Measurements from ENCODE around the gene SFMBT2.
A peak's percentile ranks its signal among the peaks of the same experiment; 100 is the strongest.
"Not testable (repeated sequence)": the region's sequence is repeated elsewhere in the genome, so short reads cannot be mapped to it uniquely, and the experiment has no call there.

SFMBT2 gene

GRCh38 chr10:7317786-7318446 lies 92.9 kb downstream of the SFMBT2 start:
- ATAC-seq = no peak

- ATAC-seq = no peak
These were observed 94.0 kb downstream of the SFMBT2 start for GRCh38 chr10:7316839-7317238.

- no peak for ATAC-seq
These were observed 94.9 kb downstream of the SFMBT2 start for GRCh38 chr10:7315906-7316305.

- peak in 1 of 2 donors; percentile 45 for ATAC-seq
These were observed 96.7 kb downstream of the SFMBT2 start for GRCh38 chr10:7314170-7314569.

GRCh38 chr10:7312488-7312857 lies 98.4 kb downstream of the SFMBT2 start:
- no peak for ATAC-seq

- not testable (repeated sequence) for ATAC-seq
These were observed 98.9 kb downstream of the SFMBT2 start for GRCh38 chr10:7311850-7312487.

GRCh38 chr10:7311218-7311849 lies 99.5 kb downstream of the SFMBT2 start:
- ATAC-seq = no peak

GRCh38 chr10:7310076-7310475 lies 100.8 kb downstream of the SFMBT2 start:
- no peak for ATAC-seq

GRCh38 chr10:7308826-7309225 lies 102.0 kb downstream of the SFMBT2 start:
- no peak for ATAC-seq

- no peak for ATAC-seq
These were observed 104.2 kb downstream of the SFMBT2 start for GRCh38 chr10:7306616-7307015.

- no peak for ATAC-seq
These were observed 104.7 kb downstream of the SFMBT2 start for GRCh38 chr10:7306147-7306546.

GRCh38 chr10:7305053-7305452 lies 105.8 kb downstream of the SFMBT2 start:
- no peak for ATAC-seq

GRCh38 chr10:7304110-7304509 lies 106.7 kb downstream of the SFMBT2 start:
- ATAC-seq = no peak

GRCh38 chr10:7302930-7303557 lies 107.8 kb downstream of the SFMBT2 start:
- ATAC-seq = no peak

GRCh38 chr10:7302392-7302906 lies 108.4 kb downstream of the SFMBT2 start:
- ATAC-seq = no peak

- ATAC-seq = no peak
These were observed 109.6 kb downstream of the SFMBT2 start for GRCh38 chr10:7301006-7301778.

- ATAC-seq = peak in 1 of 2 donors; percentile 25
These were observed 110.4 kb downstream of the SFMBT2 start for GRCh38 chr10:7300384-7300971.

- not testable (repeated sequence) for ATAC-seq
These were observed 111.1 kb downstream of the SFMBT2 start for GRCh38 chr10:7299601-7300325.

- no peak for ATAC-seq
These were observed 112.3 kb downstream of the SFMBT2 start for GRCh38 chr10:7298495-7298894.

GRCh38 chr10:7297094-7297493 lies 113.7 kb downstream of the SFMBT2 start:
- ATAC-seq = no peak

GRCh38 chr10:7296648-7297047 lies 114.2 kb downstream of the SFMBT2 start:
- ATAC-seq = no peak

- ATAC-seq = no peak
These were observed 114.8 kb downstream of the SFMBT2 start for GRCh38 chr10:7296076-7296475.

Data from activated CD4-positive, CD25-positive, alpha-beta regulatory T cell treated with anti-CD3 and anti-CD28 coated beads, Interleukin-2, amount 50 U/mL, for 24 hours (primary cell).